Endodermal cell (in vitro differentiated cells): ENCODE measurements around the gene ITLN1. TPM values are rescaled to one million over a fixed set of nuclear protein-coding genes. Genes with fewer than 3 reads are reported as not detected.

Source experiments
- DNase-seq: peaks from one replicate; pipeline ENCODE4 v3.0.0-alpha.2; 2017
- H3K27ac ChIP-seq: 2 replicates; pipeline ENCODE4 v1.5.1; 2013; ENCODE audit warnings: mild to moderate bottlenecking, low read depth, low read length, moderate library complexity
- H3K27me3 ChIP-seq: 2 replicates; pipeline ENCODE4 v1.6.1; 2013; ENCODE audit warnings: mild to moderate bottlenecking, low read length, moderate library complexity; ENCODE audit not compliant: insufficient read depth, control insufficient read depth, poor library complexity, severe bottlenecking
- H3K36me3 ChIP-seq: 2 replicates; pipeline ENCODE4 v1.7.0; 2013; ENCODE audit warnings: mild to moderate bottlenecking, low read length, moderate library complexity; ENCODE audit not compliant: control insufficient read depth, insufficient read depth
- H3K4me1 ChIP-seq: one replicate; pipeline ENCODE4 v1.7.0; 2013; ENCODE audit warnings: low read length; ENCODE audit not compliant: control insufficient read depth, insufficient read depth
- H3K4me3 ChIP-seq: 2 replicates; pipeline ENCODE4 v1.5.1; 2013; ENCODE audit warnings: mild to moderate bottlenecking, low read length, moderate library complexity
- H3K9ac ChIP-seq: 2 replicates; pipeline ENCODE4 v1.6.1; 2013; ENCODE audit warnings: mild to moderate bottlenecking, low read length, moderate library complexity; ENCODE audit not compliant: poor library complexity, severe bottlenecking; ENCODE audit errors: extremely low read depth
- H3K9me3 ChIP-seq: 2 replicates; pipeline ENCODE4 v1.6.1; 2013; ENCODE audit warnings: mild to moderate bottlenecking, low read length, moderate library complexity; ENCODE audit not compliant: control insufficient read depth
- H3K27ac Mint-ChIP-seq: 2 replicates; pipeline ENCODE4 v1.8.0; 2020; ENCODE audit warnings: mixed read lengths
- H3K27me3 Mint-ChIP-seq: 2 replicates; pipeline ENCODE4 v1.8.0; 2021; ENCODE audit warnings: mild to moderate bottlenecking, mixed read lengths; ENCODE audit not compliant: insufficient read depth
- H3K36me3 Mint-ChIP-seq: 2 replicates; pipeline ENCODE4 v1.8.0; 2020; ENCODE audit warnings: low read depth, mixed read lengths
- H3K4me1 Mint-ChIP-seq: 2 replicates; pipeline ENCODE4 v1.8.0; 2020; ENCODE audit warnings: mixed read lengths
- H3K4me3 Mint-ChIP-seq: 2 replicates; pipeline ENCODE4 v1.8.0; 2020; ENCODE audit warnings: mild to moderate bottlenecking, moderate library complexity, mixed read lengths
- H3K9me3 Mint-ChIP-seq: 2 replicates; pipeline ENCODE4 v1.8.0; 2020; ENCODE audit warnings: mild to moderate bottlenecking, mixed read lengths
- WGBS, 2 experiments: methylation state at CpG; one replicate each; pipeline versions ENCODE4 v1.1.5 to v1.1.7; 2013; ENCODE audit warnings: missing lambda C conversion rate in 2 of 2, mixed read lengths in 1 of 2; ENCODE audit not compliant: insufficient coverage in 1 of 2, insufficient read length in 1 of 2; 5-methylcytosine and 5-hydroxymethylcytosine counted together
- total RNA-seq, 2 donors: library from RNA; stranded (reverse); fragmentation: NEBNext Ultra II Directional in 1 of 2; extraction: Animal tissue kit (Norgen Biotek cat#: 25700) in 1 of 2; gene quantifications; 2 replicates in 1 of 2; 3 replicates in 1 of 2; pipeline ENCODE4 v1.2.1, GENCODE V29; 2021
- TF ChIP-seq, protein P1 (sequence below): fragments of 200-600 bp; sonication (generic); conservative IDR thresholded peaks from 2 replicates; pipeline ENCODE4 v1.5.0; 2021; ENCODE audit warnings: antibody characterized with exemption, mild to moderate bottlenecking

The ITLN1 gene
- total RNA-seq, 2 donors from 2014 or later: 0.22 to 0.51 TPM

DNA sequence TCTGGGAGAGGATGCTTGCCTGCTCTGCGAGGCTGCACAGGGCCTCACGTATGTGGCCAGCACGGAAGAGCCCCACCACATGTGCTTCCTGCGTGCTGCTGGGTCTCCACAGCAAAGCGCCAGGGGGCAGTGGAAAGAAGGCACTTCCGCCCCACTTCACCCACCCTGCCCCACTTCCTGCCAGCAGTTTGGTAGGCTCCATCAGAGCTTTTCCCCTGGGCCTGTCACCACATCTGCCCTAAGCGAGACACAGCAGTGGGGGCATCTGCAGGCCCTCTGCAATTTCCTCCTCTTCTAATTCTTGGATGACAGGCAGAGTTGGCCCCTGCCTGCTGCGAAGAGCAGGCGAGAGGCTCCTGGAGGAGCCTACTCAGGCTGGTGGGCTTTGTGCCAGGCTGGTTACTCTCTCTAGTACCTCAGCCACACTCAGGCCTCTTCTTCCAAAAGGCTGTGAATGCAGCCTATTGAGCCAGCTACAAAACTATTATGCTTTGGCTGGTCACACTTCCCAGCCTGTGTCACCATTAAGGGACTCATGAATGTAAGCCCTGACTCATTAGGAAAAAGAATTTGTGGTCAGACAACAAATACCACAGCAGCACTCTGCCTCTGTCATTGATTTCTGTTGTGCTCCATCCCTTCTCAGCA, 47.3 kb downstream of the ITLN1 start:
- Histone ChIP-seq H3K9ac (no peak overlapping the region), H3K27me3 (no peaks in the 10 kb centered on the region), H3K36me3 (no peaks in the 10 kb centered on the region), H3K27ac (peak overlapping the region; percentile 42), H3K9me3 (no peaks in the 10 kb centered on the region), H3K4me3 (no peak overlapping the region), H3K4me1 (no peaks in the 10 kb centered on the region)
- Mint-ChIP-seq H3K9me3 (no peaks in the 10 kb centered on the region), H3K4me3 (no peak overlapping the region), H3K27me3 (peaks cover 2% of the 10 kb centered on the region), H3K4me1 (peaks cover 18% of the 10 kb centered on the region), H3K27ac (no peak overlapping the region), H3K36me3 (no peaks in the 10 kb centered on the region)
- 91 to 96% methylated on average over 7 to 9 of the region's 9 CpGs for WGBS, 2 experiments
- TF ChIP-seq, protein P1, sequence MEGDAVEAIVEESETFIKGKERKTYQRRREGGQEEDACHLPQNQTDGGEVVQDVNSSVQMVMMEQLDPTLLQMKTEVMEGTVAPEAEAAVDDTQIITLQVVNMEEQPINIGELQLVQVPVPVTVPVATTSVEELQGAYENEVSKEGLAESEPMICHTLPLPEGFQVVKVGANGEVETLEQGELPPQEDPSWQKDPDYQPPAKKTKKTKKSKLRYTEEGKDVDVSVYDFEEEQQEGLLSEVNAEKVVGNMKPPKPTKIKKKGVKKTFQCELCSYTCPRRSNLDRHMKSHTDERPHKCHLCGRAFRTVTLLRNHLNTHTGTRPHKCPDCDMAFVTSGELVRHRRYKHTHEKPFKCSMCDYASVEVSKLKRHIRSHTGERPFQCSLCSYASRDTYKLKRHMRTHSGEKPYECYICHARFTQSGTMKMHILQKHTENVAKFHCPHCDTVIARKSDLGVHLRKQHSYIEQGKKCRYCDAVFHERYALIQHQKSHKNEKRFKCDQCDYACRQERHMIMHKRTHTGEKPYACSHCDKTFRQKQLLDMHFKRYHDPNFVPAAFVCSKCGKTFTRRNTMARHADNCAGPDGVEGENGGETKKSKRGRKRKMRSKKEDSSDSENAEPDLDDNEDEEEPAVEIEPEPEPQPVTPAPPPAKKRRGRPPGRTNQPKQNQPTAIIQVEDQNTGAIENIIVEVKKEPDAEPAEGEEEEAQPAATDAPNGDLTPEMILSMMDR: peak; percentile 27
- no peak for DNase-seq

DNA sequence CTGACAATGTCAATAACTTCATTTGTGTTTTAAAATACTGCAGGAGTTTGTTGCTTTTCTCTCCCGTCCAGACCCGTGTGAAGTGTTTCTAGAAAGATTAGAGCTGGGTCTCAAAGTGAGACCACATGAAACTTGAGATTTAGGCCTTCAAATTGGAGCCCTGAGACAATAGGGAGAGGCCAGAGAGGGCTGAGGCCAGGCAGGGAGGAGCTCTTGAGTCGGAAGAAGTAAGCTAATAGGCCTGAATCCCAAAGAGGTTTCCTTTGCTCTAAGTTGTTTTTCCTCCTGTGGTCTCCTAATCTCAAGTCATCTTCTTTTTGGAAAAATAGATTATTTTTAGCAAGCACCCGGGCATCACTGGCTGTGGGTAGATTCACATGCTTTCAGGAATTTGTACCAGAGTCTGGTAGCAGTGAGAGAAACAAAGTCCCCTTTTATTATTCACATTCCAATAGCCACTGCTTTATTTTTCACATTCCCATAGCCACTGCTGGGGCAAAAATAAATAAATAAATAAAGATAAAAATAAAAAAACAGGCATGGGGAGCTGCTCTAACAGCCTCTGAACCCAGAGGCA, 47.9 kb downstream of the ITLN1 start:
- TF ChIP-seq, protein P1: no peak
- no peak for DNase-seq
- no peak overlapping the region for H3K27ac Mint-ChIP-seq
- H3K27me3 Mint-ChIP-seq: peaks cover 2% of the 10 kb centered on the region
- no peaks in the 10 kb centered on the region for H3K36me3 ChIP-seq
- H3K9ac ChIP-seq: no peak overlapping the region
- H3K4me3 Mint-ChIP-seq: no peak overlapping the region
- no peaks in the 10 kb centered on the region for H3K27me3 ChIP-seq
- H3K9me3 Mint-ChIP-seq: no peaks in the 10 kb centered on the region
- WGBS, 2 experiments: 79 to 89% methylated on average over 2 to 4 of the region's 4 CpGs
- no peaks in the 10 kb centered on the region for H3K36me3 Mint-ChIP-seq
- H3K27ac ChIP-seq: no peak overlapping the region
- H3K4me1 ChIP-seq: no peaks in the 10 kb centered on the region
- H3K4me1 Mint-ChIP-seq: peaks cover 18% of the 10 kb centered on the region
- no peaks in the 10 kb centered on the region for H3K9me3 ChIP-seq
- H3K4me3 ChIP-seq: no peak overlapping the region

DNA sequence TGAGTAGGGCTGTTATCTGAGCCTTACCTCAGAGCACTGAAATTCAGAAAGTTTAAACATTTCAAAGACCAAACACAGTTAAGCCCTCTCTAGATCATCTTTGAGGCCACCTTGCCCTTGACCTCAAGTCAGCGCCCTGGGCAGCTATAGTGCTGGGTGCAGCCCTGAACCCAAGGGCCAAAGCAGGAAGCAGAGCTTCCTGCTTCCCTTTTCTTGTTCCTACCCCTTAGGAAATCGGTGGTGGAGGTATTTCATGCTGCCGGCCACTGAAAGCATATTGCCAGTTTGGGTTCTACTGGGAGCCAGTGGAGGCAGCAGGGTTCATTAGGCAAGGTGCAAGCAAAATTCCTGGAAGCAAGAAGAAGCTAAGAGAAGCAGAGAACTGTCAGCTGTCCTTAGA, 48.4 kb downstream of the ITLN1 start:
- Mint-ChIP-seq H3K9me3 (no peaks in the 10 kb centered on the region), H3K27me3 (peaks cover 2% of the 10 kb centered on the region), H3K4me1 (peaks cover 18% of the 10 kb centered on the region), H3K4me3 (no peak overlapping the region), H3K27ac (no peak overlapping the region), H3K36me3 (no peaks in the 10 kb centered on the region)
- DNase-seq: no peak
- TF ChIP-seq, protein P1: no peak
- Histone ChIP-seq H3K27ac (no peak overlapping the region), H3K9ac (no peak overlapping the region), H3K4me3 (no peak overlapping the region), H3K36me3 (no peaks in the 10 kb centered on the region), H3K4me1 (no peaks in the 10 kb centered on the region), H3K27me3 (no peaks in the 10 kb centered on the region), H3K9me3 (no peaks in the 10 kb centered on the region)
- 93 to 96% methylated on average over 3 of the region's 3 CpGs for WGBS, 2 experiments
